Stimulated activated effector memory CD8-positive, alpha-beta T cell treated with anti-CD3 and anti-CD28 coated beads, Interleukin-12 subunit alpha, Interleukin-12 subunit beta, amount 100 ng/mL, for 72 hours (primary cell): ENCODE results near the gene EPOP.

Experiments
- ATAC-seq: fragments of 150-1000 bp; cut with Tn5 transposase; 2 replicates; pipeline ENCODE4 v1.10.0; 2021
- DNase-seq, 2 donors: peaks; one replicate each; pipeline ENCODE4 v3.0.0; 2021 to 2022; ENCODE audit warnings: low spot score in 2 of 2
- H3K27ac Mint-ChIP-seq: one replicate; pipeline ENCODE4 v1.8.0; 2022; ENCODE audit warnings: mild to moderate bottlenecking, mixed read lengths
- H3K36me3 Mint-ChIP-seq: one replicate; pipeline ENCODE4 v1.8.0; 2022; ENCODE audit warnings: mild to moderate bottlenecking, mixed read lengths
- H3K4me1 Mint-ChIP-seq: one replicate; pipeline ENCODE4 v1.8.0; 2022; ENCODE audit warnings: mixed read lengths
- H3K4me3 Mint-ChIP-seq: one replicate; pipeline ENCODE4 v1.8.0; 2022; ENCODE audit warnings: mild to moderate bottlenecking, mixed read lengths
- H3K9me3 Mint-ChIP-seq: one replicate; pipeline ENCODE4 v1.8.0; 2022; ENCODE audit warnings: mixed read lengths

EPOP gene

DNA sequence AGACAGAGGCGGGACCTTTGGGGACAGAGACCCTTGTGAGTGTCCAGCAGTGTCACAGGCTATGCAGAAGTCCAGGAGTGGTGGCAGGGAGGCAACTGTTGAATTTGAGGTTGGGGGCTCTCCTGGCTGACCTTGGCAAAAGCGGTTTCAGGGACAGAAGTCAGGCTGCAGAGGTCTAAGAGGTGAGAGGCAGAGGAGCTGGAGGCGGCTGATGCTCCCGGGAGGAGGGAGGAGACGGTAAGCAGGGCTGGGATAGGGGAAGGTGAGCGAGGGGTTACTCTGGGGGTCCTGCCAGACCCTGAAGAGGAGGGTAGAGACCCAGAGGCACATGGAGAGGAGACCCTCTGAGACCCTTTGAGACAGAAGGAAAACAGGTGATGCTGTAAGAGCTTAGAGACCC lies 5.2 kb downstream of the EPOP start:
- no peaks in the 10 kb centered on the region for H3K9me3 Mint-ChIP-seq
- ATAC-seq: no peak
- peaks cover 34% of the 10 kb centered on the region for H3K4me1 Mint-ChIP-seq
- DNase-seq: no peak
- no peak overlapping the region for H3K27ac Mint-ChIP-seq
- H3K36me3 Mint-ChIP-seq: peaks cover 6% of the 10 kb centered on the region
- H3K4me3 Mint-ChIP-seq: no peak overlapping the region

DNA sequence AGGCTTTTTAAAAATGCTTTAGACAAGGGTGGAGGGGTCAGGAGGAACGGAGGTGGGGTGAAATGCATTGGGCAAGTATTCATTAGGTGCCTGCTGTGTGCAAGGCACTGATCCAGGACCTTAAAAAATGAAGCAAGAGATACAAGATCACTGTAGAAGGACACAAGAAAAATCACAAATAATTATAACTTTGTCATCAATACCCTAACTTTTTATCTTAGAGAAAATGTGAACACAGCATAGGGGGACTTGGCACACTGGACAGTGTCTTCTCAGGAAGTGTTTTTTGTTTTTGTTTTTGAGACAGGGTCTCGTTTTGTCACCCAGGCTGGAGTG lies 7.0 kb downstream of the EPOP start:
- no peak for ATAC-seq
- no peak for DNase-seq
- Mint-ChIP-seq H3K4me3 (no peak overlapping the region), H3K36me3 (peaks cover 6% of the 10 kb centered on the region), H3K9me3 (no peaks in the 10 kb centered on the region), H3K27ac (no peak overlapping the region), H3K4me1 (peaks cover 29% of the 10 kb centered on the region)

DNA sequence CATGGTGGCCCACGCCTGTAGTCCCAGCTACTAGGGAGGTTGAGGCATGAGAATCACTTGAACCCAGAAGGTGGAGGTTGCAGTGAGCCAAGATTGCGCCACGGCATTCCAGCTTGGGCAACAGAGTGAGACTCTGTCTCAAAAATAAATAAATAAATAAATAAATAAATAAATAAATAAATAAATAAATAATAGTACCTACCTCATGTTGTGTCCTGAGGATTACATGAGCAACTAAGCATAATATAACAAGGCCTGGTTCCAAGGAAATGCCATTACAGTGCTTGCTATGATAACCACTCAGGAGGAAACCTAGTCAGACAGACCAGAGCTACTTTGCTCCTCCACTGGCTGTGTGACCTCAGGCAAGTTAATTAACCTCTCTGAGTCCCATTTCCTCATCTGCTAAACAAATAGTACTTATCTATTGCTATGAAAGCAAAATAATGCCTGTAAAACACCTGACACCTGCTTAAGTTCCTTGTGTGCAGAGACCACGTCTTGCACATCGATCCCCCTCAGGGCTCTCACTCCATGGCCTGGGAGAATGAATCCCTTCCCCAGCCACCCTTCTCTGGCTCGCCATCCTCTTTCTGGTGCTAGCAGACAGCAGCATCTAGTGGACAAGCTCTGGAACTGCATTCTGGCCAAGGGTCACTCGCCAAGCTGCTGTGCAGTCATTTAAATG lies 7.5 kb downstream of the EPOP start:
- ATAC-seq (peak; percentile 71), DNase-seq (peak; percentile 60 to 84)
- Mint-ChIP-seq H3K4me1 (peaks cover 24% of the 10 kb centered on the region), H3K9me3 (no peaks in the 10 kb centered on the region), H3K36me3 (peaks cover 2% of the 10 kb centered on the region), H3K27ac (no peak overlapping the region), H3K4me3 (no peak overlapping the region)

DNA sequence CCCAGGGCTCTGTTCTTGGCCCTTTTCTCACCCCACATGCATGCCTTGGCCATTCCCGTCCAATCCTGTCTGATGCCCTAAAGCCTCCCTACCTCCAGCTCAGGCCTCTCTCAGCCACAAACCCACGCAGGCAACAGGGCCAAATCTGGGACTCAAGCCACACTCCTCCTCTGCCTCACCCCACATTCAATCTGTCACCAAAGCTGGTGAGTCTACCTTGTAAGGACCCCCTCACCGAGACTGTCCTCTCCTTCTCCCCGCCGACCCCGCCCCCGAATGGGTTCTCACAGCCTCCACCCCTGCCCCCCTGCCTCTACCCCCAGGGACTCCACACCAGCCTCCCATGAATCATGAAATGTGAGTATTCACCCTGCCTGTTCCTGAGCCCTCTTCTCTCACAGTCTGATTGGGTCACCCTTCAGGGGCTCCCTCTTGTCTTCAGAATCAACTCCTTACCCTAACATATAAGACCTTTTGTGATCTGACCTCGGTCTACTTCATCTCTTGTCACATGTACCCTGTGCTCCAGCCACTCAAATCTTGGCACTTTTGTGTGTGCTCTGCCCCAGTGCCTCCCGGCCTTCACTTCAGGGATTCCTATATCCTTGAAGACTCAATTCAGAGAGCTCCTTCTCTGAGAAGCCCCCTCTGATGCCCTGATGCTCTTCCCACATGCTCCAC lies 10.7 kb downstream of the EPOP start:
- Mint-ChIP-seq H3K4me3 (no peak overlapping the region), H3K4me1 (peaks cover 2% of the 10 kb centered on the region), H3K36me3 (no peaks in the 10 kb centered on the region), H3K27ac (no peak overlapping the region), H3K9me3 (no peaks in the 10 kb centered on the region)
- no peak for DNase-seq
- no peak for ATAC-seq

DNA sequence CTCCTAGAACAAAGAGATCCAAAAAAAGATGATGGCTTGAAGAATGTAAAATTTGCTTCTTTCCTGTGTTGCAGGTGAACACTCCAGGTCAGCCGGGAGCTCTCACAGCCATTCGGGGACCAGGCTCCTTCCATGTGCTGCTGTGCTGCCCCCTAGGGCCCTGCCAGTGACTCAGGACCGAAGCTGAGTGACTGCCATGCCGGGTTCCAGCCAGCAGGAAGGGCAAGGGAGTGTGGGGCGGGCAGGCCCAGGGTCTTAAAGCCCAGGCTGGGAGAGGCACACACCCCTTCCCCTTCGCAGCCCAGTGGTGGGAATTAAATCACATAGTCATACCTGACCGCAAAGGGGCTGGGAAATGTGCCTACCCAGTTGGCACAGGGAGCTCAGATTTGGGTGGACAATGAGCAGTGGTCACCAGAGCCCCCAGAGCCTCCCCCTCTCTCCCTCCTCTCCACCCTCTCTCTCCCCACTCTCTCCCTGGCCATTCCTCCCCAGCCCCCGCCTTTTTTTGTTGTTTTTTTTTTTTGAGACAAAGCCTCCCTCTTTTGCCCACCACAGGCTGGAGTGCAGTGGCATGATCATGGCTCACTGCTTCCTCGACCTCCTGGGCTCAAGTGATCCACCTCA lies 11.5 kb downstream of the EPOP start:
- no peak overlapping the region for H3K4me3 Mint-ChIP-seq
- H3K36me3 Mint-ChIP-seq: no peaks in the 10 kb centered on the region
- ATAC-seq (peak; percentile 71), DNase-seq (peak in 1 of 2 donors; percentile 62)
- no peaks in the 10 kb centered on the region for H3K9me3 Mint-ChIP-seq
- H3K27ac Mint-ChIP-seq: no peak overlapping the region
- peaks cover 6% of the 10 kb centered on the region for H3K4me1 Mint-ChIP-seq

DNA sequence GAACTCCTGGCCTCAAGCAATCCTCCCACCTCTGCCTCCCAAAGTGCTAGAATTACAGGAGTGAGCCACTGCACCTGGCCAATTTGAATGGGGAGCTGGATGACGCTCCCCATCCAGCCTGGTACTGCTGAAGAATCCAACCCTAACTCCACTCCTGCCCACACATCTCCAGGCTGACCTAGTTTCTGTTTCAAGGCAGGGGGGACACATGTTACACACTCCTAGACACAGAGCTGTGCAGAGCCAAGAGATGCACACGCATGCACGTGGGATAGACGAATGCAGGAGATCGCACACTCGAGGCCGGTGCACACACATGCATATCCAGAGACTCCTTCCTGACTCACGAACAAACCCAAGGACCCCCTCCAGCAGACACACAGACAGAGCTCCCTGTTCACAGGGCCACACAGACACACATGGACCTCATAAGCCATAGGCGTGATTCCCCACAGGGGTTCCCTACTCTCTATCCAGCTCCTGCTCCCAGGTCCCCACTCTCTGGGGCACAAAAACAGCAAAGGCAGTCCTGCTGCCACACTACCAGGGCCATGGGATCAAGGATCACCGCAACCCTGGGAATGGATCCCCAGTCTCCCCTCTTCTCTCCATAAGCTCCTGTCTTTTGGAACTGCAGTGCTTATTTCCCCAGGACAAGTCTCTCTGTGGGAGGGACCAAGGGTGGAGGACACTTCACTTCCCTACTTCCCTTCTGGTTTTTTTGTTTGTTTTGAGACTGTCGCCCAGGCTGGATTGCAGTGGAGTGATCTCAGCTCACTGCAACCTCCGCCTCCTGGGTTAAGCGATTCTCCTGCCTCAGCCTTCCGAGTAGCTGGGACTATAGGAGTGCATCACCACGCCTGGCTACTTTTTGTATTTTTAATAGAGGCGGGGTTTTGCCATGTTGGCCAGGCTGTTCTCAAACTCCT lies 14.4 kb downstream of the EPOP start:
- H3K4me1 Mint-ChIP-seq: peaks cover 13% of the 10 kb centered on the region
- ATAC-seq (peak; percentile 11), DNase-seq (no peak)
- no peaks in the 10 kb centered on the region for H3K36me3 Mint-ChIP-seq
- H3K4me3 Mint-ChIP-seq: no peak overlapping the region
- no peak overlapping the region for H3K27ac Mint-ChIP-seq
- no peaks in the 10 kb centered on the region for H3K9me3 Mint-ChIP-seq

DNA sequence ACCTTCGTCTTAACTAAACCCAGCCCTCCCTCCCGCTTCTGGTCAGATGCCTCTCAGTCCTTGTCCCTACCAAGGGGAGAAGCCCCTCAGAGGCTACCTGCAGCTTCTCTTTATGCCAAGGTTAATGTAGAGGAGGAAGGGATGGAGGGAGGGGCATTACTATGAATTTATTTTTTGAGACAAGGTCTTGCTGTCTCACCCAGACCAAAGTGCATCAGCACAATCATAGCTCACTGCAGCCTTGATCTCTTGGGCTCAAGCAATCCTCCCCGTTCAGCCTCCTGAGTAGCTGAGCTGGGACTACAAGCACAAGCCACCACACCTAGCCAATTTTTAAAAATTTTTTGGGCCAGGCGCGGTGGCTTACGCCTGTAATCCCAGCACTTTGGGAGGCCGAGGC lies 15.3 kb downstream of the EPOP start:
- Mint-ChIP-seq H3K9me3 (no peaks in the 10 kb centered on the region), H3K4me3 (no peak overlapping the region), H3K36me3 (no peaks in the 10 kb centered on the region), H3K27ac (no peak overlapping the region), H3K4me1 (peaks cover 18% of the 10 kb centered on the region)
- ATAC-seq: no peak
- no peak for DNase-seq

DNA sequence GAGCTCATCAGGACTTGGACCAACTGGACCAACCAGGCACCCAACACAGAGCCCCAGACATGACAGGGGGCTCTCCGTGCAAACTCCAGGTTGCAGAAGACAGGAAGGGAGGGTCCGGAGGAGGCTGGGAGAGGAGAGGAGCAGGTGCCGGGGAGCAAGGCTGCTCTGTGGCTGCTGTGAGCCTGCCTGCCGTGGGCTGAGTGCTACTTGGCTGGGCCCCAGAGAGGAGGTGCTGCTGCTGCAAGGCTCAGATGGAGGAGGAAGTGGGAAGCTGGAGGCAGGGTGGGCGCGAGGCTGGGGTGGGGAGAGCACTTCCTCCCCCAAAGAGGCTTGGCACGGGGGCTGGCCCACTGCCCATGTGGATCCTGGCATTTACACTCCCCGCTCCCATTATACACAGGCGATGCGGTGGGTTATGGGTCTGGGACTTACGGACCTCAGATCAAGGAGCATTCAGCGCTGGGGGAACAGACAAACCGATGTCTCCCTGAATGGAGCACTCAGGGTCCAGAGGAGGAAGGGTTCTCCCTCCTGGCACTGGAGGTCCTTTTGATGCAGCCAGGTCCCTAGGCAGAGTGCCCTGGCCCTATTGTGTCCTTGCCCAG lies 15.9 kb downstream of the EPOP start:
- ATAC-seq (no peak), DNase-seq (no peak)
- no peak overlapping the region for H3K27ac Mint-ChIP-seq
- no peaks in the 10 kb centered on the region for H3K36me3 Mint-ChIP-seq
- no peaks in the 10 kb centered on the region for H3K9me3 Mint-ChIP-seq
- H3K4me1 Mint-ChIP-seq: peaks cover 24% of the 10 kb centered on the region
- H3K4me3 Mint-ChIP-seq: no peak overlapping the region

DNA sequence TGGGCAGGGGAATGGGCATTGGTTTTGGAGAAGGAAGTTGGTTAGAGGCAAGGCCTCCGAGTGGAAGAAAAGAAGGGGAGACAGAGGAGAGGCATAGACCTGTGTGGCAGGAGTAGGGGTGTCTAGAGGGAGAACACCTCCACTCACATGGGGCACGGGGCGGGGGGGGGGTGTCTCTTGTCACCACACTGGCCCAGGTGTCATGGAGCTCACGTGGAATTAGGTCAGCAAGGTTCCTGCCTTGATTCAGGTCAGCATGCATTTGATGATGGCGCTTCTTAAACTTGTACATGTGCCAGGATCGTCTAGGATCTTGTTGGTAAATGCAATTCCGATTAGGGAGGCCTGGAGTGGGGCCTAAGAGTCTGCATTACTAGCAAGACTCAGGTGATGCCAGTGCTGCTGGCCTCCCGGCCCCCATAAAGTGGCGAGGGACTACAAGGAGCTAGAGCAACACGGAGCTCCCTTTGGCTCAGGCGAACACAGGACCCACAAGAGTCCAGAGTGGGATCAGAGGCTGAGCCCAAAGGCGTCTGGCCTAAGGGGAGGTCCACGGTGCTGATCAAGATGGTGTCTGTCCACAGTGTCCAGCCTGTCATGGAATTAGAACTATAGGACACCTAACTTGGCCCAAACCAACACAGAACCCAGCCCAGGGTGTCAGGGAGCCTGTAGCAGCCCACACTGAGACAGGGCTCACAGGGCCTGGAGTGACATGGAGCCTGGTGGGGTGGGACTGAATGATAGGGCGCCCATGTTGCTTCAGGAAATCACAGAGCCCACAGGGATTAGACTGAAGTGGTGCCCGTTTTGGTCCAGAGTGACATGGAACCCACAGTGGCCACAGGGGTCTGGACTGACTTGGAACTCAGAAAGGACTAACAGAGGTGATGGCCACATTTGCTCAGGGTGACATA lies 16.7 kb downstream of the EPOP start:
- Mint-ChIP-seq H3K36me3 (no peaks in the 10 kb centered on the region), H3K27ac (peak overlapping the region; percentile 16), H3K4me3 (no peak overlapping the region), H3K4me1 (peaks cover 25% of the 10 kb centered on the region), H3K9me3 (no peaks in the 10 kb centered on the region)
- no peak for ATAC-seq
- DNase-seq: no peak

DNA sequence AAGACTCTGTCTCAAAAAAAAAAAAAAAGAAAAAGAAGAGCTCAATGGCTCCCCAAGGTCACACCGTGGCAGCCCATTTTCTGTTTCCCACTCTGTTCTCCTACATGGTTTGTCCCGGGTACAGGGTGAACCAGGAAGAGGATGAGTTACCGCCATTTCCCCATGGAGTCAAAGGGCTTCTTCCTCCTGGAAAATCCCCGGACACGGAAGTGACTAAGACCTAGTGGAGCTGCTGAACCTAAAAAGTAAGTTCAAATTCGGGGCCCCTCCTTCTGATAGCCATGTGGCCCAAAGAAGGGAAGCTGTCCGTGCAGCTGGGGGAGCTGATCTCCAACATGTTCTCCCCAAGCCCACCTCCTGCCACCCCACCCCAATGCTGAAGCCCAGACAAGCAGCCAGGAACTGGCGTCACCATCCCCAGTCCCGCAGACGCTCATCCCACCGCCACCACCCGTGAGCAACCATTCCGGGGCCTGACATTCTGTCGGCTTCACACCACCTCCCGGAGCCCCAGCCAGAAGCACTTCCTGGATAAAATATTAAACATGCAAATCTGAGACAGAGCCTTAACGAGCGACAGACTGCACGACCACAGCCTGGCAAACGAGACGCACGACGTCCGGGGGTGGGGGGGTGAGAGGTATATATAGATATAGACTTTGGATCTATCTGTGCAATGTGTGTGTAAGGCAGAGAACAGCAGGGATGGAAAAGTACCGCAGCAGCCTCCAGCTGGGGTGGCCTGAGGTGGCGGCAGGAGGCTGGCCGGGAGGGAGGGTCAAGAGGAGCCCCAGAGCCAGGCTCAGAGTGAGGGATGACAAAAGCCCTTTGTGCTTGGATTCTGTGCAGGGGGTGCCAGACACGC lies 17.6 kb downstream of the EPOP start:
- H3K36me3 Mint-ChIP-seq: no peaks in the 10 kb centered on the region
- peak overlapping the region; percentile 16 for H3K27ac Mint-ChIP-seq
- no peaks in the 10 kb centered on the region for H3K9me3 Mint-ChIP-seq
- no peak for ATAC-seq
- DNase-seq: no peak
- no peak overlapping the region for H3K4me3 Mint-ChIP-seq
- H3K4me1 Mint-ChIP-seq: peaks cover 25% of the 10 kb centered on the region

DNA sequence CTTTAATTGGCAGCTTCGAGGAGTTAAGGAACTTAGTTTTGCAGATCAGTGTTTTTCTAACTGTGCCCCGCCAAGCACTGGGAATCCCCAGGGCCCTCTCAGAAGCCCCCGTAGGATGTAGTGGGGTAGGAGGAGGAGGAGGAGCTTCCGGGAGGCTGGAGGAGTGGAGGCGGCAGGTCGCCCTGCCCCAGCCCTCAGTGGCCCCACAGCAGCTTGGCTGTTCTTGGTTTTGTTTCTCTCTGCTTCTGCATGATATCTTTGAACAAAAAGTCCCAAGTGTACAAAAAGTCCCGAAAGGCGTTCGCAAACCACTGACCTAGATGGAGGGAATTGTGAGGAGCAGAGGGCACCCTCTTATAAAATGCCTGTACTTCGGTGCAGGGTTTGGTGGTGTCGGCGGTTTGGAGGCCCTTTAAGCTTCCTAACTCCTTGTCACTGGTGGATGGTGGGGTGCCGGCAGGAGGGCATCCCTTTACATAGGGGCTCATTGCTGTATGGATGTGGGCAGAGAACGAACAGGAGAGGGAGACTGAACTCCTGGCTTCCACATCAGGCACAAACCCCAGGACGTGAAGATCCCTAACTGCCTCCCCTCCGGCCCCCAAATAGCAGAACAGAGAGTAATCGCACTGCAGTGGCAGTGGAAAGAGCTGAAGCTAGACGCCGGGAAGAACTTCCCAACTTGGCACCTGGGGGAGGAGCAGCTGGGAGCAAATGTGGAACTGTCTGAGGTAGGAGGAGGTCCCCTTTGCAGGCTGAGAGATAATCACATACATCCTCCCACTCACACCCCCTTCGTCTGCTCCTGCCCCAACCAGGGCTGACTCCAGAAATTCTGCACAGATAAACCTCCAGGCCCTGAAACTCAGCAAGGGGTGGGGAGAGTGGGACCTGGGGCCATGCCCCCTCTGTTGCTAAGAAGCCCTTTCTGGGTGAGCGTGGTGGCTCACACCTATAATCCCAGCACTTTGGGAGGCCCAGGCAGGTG lies 20.1 kb downstream of the EPOP start:
- Mint-ChIP-seq H3K4me3 (peak overlapping the region; percentile 49), H3K36me3 (no peaks in the 10 kb centered on the region), H3K9me3 (no peaks in the 10 kb centered on the region), H3K4me1 (peaks cover 25% of the 10 kb centered on the region), H3K27ac (no peak overlapping the region)
- ATAC-seq (peak; percentile 70), DNase-seq (no peak)

DNA sequence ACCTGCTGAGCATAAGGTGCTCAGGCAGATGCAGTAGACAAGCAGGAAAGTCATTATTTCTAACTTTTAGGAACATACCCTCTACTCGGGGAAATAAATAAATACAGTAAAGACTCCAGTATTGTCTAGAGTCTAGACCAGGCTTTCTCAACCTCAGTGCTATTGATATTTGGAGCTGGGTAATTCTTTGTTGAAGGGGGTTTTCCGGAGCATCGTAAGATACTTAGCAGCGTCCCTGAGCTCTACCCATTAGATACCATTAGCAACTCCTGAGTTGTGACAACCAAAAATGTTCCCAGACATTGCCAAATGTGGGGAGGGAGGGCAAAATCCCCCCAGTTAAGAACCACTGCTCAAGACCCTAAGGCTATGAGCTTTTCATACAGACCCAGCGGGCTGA lies 21.1 kb downstream of the EPOP start:
- H3K36me3 Mint-ChIP-seq: no peaks in the 10 kb centered on the region
- no peak overlapping the region for H3K27ac Mint-ChIP-seq
- DNase-seq (no peak), ATAC-seq (no peak)
- peaks cover 23% of the 10 kb centered on the region for H3K4me1 Mint-ChIP-seq
- H3K9me3 Mint-ChIP-seq: no peaks in the 10 kb centered on the region
- peak overlapping the region; percentile 49 for H3K4me3 Mint-ChIP-seq

DNA sequence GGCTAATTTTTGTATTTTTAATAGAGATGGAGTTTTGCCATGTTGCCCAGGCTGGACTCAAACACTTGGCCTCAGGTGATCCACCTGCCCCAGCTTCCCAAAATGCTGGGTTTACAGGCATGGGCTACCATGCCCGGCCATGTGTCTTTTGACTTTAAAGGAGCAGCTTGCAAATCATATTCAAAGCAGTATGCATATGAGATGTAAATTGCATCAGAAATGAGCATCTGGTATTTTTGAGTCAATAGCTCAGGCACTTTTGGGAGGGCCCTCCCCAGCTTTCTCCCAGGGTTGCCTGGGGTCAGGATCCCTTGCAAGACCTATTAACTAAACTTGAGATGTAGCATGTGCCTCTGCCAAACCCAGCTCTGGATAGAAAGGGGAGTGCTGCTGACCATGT lies 21.5 kb downstream of the EPOP start:
- no peak overlapping the region for H3K27ac Mint-ChIP-seq
- no peaks in the 10 kb centered on the region for H3K36me3 Mint-ChIP-seq
- no peak for ATAC-seq
- no peak for DNase-seq
- H3K4me1 Mint-ChIP-seq: peaks cover 18% of the 10 kb centered on the region
- H3K9me3 Mint-ChIP-seq: no peaks in the 10 kb centered on the region
- H3K4me3 Mint-ChIP-seq: no peak overlapping the region
